ENCODE results near the gene SPNS2. TPM values are rescaled to one million over a fixed set of nuclear protein-coding genes. Genes with fewer than 3 reads are reported as not detected.

The SPNS2 gene, protein sequence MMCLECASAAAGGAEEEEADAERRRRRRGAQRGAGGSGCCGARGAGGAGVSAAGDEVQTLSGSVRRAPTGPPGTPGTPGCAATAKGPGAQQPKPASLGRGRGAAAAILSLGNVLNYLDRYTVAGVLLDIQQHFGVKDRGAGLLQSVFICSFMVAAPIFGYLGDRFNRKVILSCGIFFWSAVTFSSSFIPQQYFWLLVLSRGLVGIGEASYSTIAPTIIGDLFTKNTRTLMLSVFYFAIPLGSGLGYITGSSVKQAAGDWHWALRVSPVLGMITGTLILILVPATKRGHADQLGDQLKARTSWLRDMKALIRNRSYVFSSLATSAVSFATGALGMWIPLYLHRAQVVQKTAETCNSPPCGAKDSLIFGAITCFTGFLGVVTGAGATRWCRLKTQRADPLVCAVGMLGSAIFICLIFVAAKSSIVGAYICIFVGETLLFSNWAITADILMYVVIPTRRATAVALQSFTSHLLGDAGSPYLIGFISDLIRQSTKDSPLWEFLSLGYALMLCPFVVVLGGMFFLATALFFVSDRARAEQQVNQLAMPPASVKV
- total RNA-seq (2014; rRNA removed) = 2.6 and 7.9 TPM in 2 replicates
- Bru-seq, nascent RNA = percentile 30 among the genes with signal in this experiment
- percentile 23 among the genes with signal in this experiment for BruChase-seq, experiment 1, labeled RNA remaining after a 6-hour chase
- BruChase-seq, experiment 2, labeled RNA remaining after a 2-hour chase = percentile 20 among the genes with signal in this experiment
- long read RNA-seq, partial matches to known transcripts = 1 of 6 reads
- long read RNA-seq, other reads (novel, unspliced or antisense) = 4 of 6 reads

DNA sequence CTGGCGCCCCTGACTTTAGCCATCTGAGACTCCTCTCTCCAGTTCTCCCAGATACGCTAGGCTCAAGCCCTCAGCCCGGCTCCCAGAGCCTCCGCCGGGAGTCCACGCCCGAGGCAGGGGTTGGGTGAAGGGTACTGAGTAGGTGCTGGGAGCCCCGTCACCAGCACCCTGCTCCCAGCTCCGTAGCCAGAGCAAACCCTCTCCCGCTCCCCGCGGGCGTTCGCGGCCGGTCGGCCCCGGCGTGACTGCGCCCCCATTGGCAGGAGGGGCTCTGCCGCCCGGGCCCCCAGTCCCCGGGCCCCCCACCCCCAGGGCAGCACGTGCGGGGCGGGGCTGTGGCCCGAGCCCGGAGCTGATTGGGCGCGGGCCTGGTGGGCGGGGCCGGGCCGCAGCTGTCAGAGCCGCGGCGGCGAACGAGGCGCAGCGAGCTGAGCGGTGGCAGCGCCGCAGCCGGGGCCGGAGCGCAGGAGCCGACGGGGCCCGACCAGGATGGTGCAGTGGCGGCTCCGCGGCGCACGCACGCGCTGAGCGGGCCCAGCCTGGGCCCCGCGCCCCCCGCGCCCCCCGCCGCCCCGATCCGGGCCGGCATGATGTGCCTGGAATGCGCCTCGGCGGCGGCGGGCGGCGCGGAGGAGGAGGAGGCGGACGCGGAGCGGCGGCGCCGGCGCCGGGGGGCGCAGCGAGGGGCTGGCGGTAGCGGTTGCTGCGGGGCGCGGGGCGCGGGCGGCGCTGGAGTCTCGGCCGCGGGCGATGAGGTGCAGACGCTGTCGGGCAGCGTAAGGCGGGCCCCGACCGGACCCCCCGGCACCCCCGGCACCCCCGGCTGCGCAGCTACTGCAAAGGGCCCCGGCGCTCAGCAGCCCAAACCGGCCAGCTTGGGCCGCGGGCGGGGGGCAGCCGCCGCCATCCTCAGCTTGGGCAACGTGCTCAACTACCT is at the start of gene SPNS2:
SPNS2 (plus strand) TSS at position 421 of the 937 bp plus-strand sequence; CDS start at position 588, 167 bp downstream.
- TF ChIP-seq EZH2 (IDR thresholded peaks at IDR 0.05; ENCODE audit: low read length, unreplicated experiment) = no peak
- TF ChIP-seq, protein P1, sequence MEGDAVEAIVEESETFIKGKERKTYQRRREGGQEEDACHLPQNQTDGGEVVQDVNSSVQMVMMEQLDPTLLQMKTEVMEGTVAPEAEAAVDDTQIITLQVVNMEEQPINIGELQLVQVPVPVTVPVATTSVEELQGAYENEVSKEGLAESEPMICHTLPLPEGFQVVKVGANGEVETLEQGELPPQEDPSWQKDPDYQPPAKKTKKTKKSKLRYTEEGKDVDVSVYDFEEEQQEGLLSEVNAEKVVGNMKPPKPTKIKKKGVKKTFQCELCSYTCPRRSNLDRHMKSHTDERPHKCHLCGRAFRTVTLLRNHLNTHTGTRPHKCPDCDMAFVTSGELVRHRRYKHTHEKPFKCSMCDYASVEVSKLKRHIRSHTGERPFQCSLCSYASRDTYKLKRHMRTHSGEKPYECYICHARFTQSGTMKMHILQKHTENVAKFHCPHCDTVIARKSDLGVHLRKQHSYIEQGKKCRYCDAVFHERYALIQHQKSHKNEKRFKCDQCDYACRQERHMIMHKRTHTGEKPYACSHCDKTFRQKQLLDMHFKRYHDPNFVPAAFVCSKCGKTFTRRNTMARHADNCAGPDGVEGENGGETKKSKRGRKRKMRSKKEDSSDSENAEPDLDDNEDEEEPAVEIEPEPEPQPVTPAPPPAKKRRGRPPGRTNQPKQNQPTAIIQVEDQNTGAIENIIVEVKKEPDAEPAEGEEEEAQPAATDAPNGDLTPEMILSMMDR (conservative IDR thresholded peaks at IDR 0.05; ENCODE audit: low read depth, low read length) = no peak
- no peak for TF ChIP-seq EZH2phosphoT487 (IDR thresholded peaks at IDR 0.05; ENCODE audit: borderline replicate concordance, low read length)
- CTCF ChIA-PET = interaction anchor here (0.6 kb wide), 1 partner anchor 249 kb away, joined by 3 read pairs; no protein-coding TSS in a partner anchor
- DNase-seq (peak; percentile 48), ATAC-seq (peak; percentile 55)
- Histone ChIP-seq H3F3A (ENCODE audit: low read length, unreplicated experiment) (no peaks in the 10 kb centered on the region), H3K9ac (ENCODE audit: low read length) (no peak within 1 kb of the TSS), H3K4me3 (ENCODE audit: low read length) (peak within 1 kb of the TSS; percentile 57), H3K79me2 (ENCODE audit: low read length) (no peaks in the 10 kb centered on the region), H3K4me1 (ENCODE audit: insufficient read depth, low read length) (peaks cover 23% of the 10 kb centered on the region), H3K36me3 (ENCODE audit: low read depth, low read length) (no peaks in the 10 kb centered on the region), H2AFZ (ENCODE audit: low read length) (no peak within 1 kb of the TSS), H3K27ac (ENCODE audit: low read length) (no peak within 1 kb of the TSS), H3K4me2 (ENCODE audit: low read length) (peak within 1 kb of the TSS; percentile 73), H3K9me2 (replicated peaks; ENCODE audit: low read length) (no peaks in the 10 kb centered on the region), H3K27me3 (ENCODE audit: low read length) (peaks cover 12% of the 10 kb centered on the region; the same call in 1 of the 2 replicates), H4K20me1 (ENCODE audit: low read length) (no peaks in the 10 kb centered on the region), H3K9me3 (ENCODE audit: low read length) (no peaks in the 10 kb centered on the region)
- no TSS peak for BruUV-seq (replicated peaks)
- intact Hi-C loops (cut with micrococcal nuclease) = loop anchor here (10.0 kb wide), 1 partner anchor 74 kb away; no protein-coding TSS in a partner anchor
- POLR2A ChIA-PET (ENCODE audit: unreplicated experiment) = no interaction called here

DNA sequence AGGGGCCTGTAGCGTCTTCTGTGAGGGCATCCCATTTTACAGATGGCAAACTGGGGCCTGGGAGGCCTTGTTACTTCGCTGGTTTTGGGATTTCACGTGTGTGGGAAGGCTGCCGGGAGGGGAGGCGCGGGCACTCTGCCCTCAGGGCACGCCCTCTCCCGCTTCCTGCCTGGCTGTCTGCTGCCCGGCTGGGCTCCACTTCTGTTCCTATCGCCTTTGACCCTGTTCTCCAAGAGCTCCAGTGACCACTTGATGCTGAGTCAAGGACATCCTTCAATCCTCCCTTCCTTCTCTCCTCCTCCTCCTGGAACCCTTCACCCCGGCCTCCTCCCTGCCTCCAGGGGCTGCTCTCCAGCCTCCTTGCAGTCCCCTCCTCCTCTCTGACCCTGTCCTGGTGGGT is 48.9 kb upstream of the SPNS2 start:
- no peaks in the 10 kb centered on the region for H3K9me2 ChIP-seq (replicated peaks; ENCODE audit: low read length)
- no peaks in the 10 kb centered on the region for H3K9me3 ChIP-seq (ENCODE audit: low read length)
- no peak overlapping the region for H2AFZ ChIP-seq (ENCODE audit: low read length)
- H3K4me3 ChIP-seq (ENCODE audit: low read length) = no peak overlapping the region
- H3K36me3 ChIP-seq (ENCODE audit: low read depth, low read length) = no peaks in the 10 kb centered on the region
- ATAC-seq (no peak), DNase-seq (no peak)
- intact Hi-C loops (cut with micrococcal nuclease) = no loop called here
- H3K27ac ChIP-seq (ENCODE audit: low read length) = no peak overlapping the region
- no peak overlapping the region for H3K9ac ChIP-seq (ENCODE audit: low read length)
- CTCF ChIA-PET = no interaction called here
- no peaks in the 10 kb centered on the region for H3K79me2 ChIP-seq (ENCODE audit: low read length)
- no peak overlapping the region for H3K4me2 ChIP-seq (ENCODE audit: low read length)
- H3F3A ChIP-seq (ENCODE audit: low read length, unreplicated experiment) = no peaks in the 10 kb centered on the region
- POLR2A ChIA-PET (ENCODE audit: unreplicated experiment) = no interaction called here
- no peak for TF ChIP-seq EZH2 (IDR thresholded peaks at IDR 0.05; ENCODE audit: low read length, unreplicated experiment)
- TF ChIP-seq EZH2phosphoT487 (IDR thresholded peaks at IDR 0.05; ENCODE audit: borderline replicate concordance, low read length) = no peak
- TF ChIP-seq, protein P1 (conservative IDR thresholded peaks at IDR 0.05; ENCODE audit: low read depth, low read length) = no peak
- no peaks in the 10 kb centered on the region for H4K20me1 ChIP-seq (ENCODE audit: low read length)
- BruUV-seq (replicated peaks) = no TSS peak
- peaks cover 4% of the 10 kb centered on the region for H3K4me1 ChIP-seq (ENCODE audit: insufficient read depth, low read length)
- H3K27me3 ChIP-seq (ENCODE audit: low read length) = no peaks in the 10 kb centered on the region
